ENCODE data around the gene LCE1A.

Gene LCE1A

DNA sequence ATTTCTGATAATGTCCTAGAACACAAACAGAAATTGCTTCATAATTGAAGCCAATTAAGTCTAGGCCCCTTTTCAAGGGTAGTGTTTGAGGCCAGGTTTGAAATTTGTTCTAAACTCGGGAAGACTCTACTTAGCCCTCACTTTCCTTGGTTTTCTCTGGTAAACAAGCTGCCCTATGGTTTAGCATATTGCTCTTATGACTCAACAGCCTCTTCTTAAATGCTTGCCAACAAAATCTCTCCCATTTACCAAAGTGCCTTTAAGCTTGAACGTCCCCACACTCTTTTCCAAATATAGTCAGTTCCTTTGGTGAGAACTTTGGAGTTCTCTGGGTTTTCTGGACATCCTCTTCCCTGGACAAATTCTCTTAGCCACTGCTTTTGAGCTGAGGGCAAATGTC, 9.6 kb downstream of the LCE1A start:
- no peak for TF ChIP-seq SIN3A (IDR thresholded peaks at IDR 0.05; ENCODE audit: borderline replicate concordance, insufficient read depth, low read length)
- TF ChIP-seq TAF1 (IDR thresholded peaks at IDR 0.05; ENCODE audit: borderline replicate concordance, insufficient read depth, low read length): no peak
- no peak for TF ChIP-seq FOXP2 (optimal IDR thresholded peaks at IDR 0.05; ENCODE audit: borderline replicate concordance, extremely low read depth, extremely low read length, insufficient read depth)
- no peak for TF ChIP-seq POLR2AphosphoS5 (IDR thresholded peaks at IDR 0.05; ENCODE audit: low read depth, low read length)
- TF ChIP-seq REST (IDR thresholded peaks at IDR 0.05; ENCODE audit: insufficient read depth in 1 of 2, low read depth in 2 of 2, low read length in 2 of 2): no peak

GRCh38 chr1:152842556-152842955, 15.3 kb downstream of the LCE1A start, which contains the start of gene LCE6A:
TSS of gene LCE6A (plus strand) at chr1:152842856. CDS start at chr1:152843521, 665 bp downstream.
- TF ChIP-seq POLR2AphosphoS5 (IDR thresholded peaks at IDR 0.05; ENCODE audit: low read depth, low read length) (no peak), FOXP2 (optimal IDR thresholded peaks at IDR 0.05; ENCODE audit: borderline replicate concordance, extremely low read depth, extremely low read length, insufficient read depth) (no peak), SIN3A (IDR thresholded peaks at IDR 0.05; ENCODE audit: borderline replicate concordance, insufficient read depth, low read length) (no peak), TAF1 (IDR thresholded peaks at IDR 0.05; ENCODE audit: borderline replicate concordance, insufficient read depth, low read length) (no peak), REST (IDR thresholded peaks at IDR 0.05; ENCODE audit: insufficient read depth in 1 of 2, low read depth in 2 of 2, low read length in 2 of 2) (no peak)

DNA sequence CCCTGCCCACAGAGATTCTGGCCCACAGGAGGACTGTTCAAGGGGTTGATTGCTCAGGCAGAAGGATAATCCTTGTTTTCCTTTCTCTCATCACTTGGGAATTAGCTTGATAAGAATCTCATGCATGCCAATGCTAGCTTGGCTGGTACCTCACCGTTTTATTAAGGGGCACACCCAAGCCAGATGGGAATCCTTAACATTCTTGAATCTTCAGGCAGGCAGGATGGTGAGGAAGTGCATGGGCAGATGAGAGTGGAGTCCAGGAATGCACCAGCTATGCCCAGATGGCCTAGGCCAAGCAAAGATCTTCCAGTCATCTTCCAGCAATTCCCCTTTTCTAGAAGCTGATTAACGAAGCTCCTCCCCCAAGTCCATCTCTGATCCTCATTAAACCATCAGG, 28.4 kb downstream of the LCE1A start:
- TF ChIP-seq REST (IDR thresholded peaks at IDR 0.05; ENCODE audit: insufficient read depth in 1 of 2, low read depth in 2 of 2, low read length in 2 of 2): no peak

DNA sequence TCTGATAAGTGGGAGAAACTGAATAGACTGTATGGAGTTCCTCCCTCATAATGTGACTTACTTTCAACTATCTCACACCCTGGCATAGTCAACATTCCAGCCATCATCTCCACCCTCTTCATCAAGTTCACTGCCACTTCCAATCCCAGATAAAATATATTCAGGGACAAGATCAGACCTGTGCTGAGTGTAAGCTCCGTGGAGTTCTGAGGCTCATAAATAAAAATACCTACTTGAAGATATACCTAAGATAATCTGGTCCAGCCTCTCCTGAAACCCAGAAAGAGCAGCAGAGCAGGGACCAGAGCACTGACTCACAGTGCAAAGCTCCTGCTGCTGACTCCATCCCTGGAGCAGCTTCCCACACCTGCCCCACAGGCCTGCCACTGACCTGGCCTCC, 30.8 kb downstream of the LCE1A start:
- no peak for TF ChIP-seq TAF1 (IDR thresholded peaks at IDR 0.05; ENCODE audit: borderline replicate concordance, insufficient read depth, low read length)
- no peak for TF ChIP-seq REST (IDR thresholded peaks at IDR 0.05; ENCODE audit: insufficient read depth in 1 of 2, low read depth in 2 of 2, low read length in 2 of 2)
- no peak for TF ChIP-seq SIN3A (IDR thresholded peaks at IDR 0.05; ENCODE audit: borderline replicate concordance, insufficient read depth, low read length)
- no peak for TF ChIP-seq FOXP2 (optimal IDR thresholded peaks at IDR 0.05; ENCODE audit: borderline replicate concordance, extremely low read depth, extremely low read length, insufficient read depth)
- TF ChIP-seq POLR2AphosphoS5 (IDR thresholded peaks at IDR 0.05; ENCODE audit: low read depth, low read length): no peak

- TF ChIP-seq POLR2AphosphoS5 (IDR thresholded peaks at IDR 0.05; ENCODE audit: low read depth, low read length): no peak
- no peak for TF ChIP-seq SIN3A (IDR thresholded peaks at IDR 0.05; ENCODE audit: borderline replicate concordance, insufficient read depth, low read length)
- no peak for TF ChIP-seq REST (IDR thresholded peaks at IDR 0.05; ENCODE audit: insufficient read depth in 1 of 2, low read depth in 2 of 2, low read length in 2 of 2)
- no peak for TF ChIP-seq TAF1 (IDR thresholded peaks at IDR 0.05; ENCODE audit: borderline replicate concordance, insufficient read depth, low read length)
- TF ChIP-seq FOXP2 (optimal IDR thresholded peaks at IDR 0.05; ENCODE audit: borderline replicate concordance, extremely low read depth, extremely low read length, insufficient read depth): no peak
These were observed 32.4 kb downstream of the LCE1A start, which contains the start of gene LCE7A for GRCh38 chr1:152859696-152860095. TSS of gene LCE7A (plus strand) at chr1:152859996. CDS start at chr1:152860698, 702 bp downstream.
